ENCODE data around the gene SSU72.
"Not testable (repeated sequence)": the region's sequence is repeated elsewhere in the genome, so short reads cannot be mapped to it uniquely, and the experiment has no call there.

DNA sequence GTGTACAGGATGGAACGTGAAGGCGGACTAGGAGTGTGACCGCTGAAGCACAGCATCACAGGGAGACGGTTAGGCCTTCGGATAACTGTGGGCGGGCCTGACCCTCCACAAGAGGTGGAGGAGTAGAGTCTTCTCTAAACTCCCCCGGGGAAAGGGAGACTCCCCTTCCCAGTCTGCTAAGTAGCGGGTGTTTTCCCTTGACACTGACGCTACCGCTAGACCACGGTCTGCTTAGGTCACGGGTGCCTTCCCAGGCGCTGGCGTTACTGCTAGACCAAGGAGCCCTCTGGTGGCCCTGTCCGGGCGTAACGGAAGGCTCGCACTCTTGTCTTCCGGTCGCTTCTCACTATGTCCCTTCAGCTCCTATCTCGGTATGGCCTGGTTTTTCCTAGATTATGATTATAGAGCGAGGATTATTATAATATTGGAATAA, 69.3 kb downstream of the SSU72 start:
- TF ChIP-seq, protein P1, sequence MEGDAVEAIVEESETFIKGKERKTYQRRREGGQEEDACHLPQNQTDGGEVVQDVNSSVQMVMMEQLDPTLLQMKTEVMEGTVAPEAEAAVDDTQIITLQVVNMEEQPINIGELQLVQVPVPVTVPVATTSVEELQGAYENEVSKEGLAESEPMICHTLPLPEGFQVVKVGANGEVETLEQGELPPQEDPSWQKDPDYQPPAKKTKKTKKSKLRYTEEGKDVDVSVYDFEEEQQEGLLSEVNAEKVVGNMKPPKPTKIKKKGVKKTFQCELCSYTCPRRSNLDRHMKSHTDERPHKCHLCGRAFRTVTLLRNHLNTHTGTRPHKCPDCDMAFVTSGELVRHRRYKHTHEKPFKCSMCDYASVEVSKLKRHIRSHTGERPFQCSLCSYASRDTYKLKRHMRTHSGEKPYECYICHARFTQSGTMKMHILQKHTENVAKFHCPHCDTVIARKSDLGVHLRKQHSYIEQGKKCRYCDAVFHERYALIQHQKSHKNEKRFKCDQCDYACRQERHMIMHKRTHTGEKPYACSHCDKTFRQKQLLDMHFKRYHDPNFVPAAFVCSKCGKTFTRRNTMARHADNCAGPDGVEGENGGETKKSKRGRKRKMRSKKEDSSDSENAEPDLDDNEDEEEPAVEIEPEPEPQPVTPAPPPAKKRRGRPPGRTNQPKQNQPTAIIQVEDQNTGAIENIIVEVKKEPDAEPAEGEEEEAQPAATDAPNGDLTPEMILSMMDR (IDR thresholded peaks at IDR 0.05): peak; percentile 13 to 69 (median 54)
- not testable (repeated sequence) for TF ChIP-seq POLR2A (IDR thresholded peaks at IDR 0.05)

Measured in uterus (tissue), 2 donors.